DOHH2 (cell line): ENCODE results near the gene CNN3.

Experiments used
- H3F3A ChIP-seq: fragments of 200-600 bp; sonication (generic), shearing (Covaris generic); 2 replicates; pipeline ENCODE4 v1.6.0; 2016; ENCODE audit warnings: antibody characterized with exemption, mild to moderate bottlenecking; ENCODE audit not compliant: control insufficient read depth, insufficient read depth
- H3K27ac ChIP-seq: fragments of 200-600 bp; sonication (generic); 2 replicates; pipeline ENCODE4 v1.5.1; 2014; ENCODE audit warnings: low read depth, mild to moderate bottlenecking, low read length, moderate library complexity
- H3K27me3 ChIP-seq: fragments of 200-600 bp; sonication (generic); 2 replicates; pipeline ENCODE4 v1.6.1; 2014; ENCODE audit warnings: mild to moderate bottlenecking, low read length, mixed read lengths; ENCODE audit not compliant: control insufficient read depth
- H3K36me3 ChIP-seq: fragments of 200-600 bp; sonication (generic); 2 replicates; pipeline ENCODE4 v1.6.1; 2014; ENCODE audit warnings: mild to moderate bottlenecking, low read length, moderate library complexity, mixed read lengths; ENCODE audit not compliant: control insufficient read depth
- H3K4me1 ChIP-seq: fragments of 200-600 bp; sonication (generic); 2 replicates; pipeline ENCODE4 v1.6.1; 2014; ENCODE audit warnings: mild to moderate bottlenecking, low read length, mixed read lengths; ENCODE audit not compliant: control insufficient read depth
- H3K4me2 ChIP-seq: fragments of 200-600 bp; sonication (generic); 2 replicates; pipeline ENCODE4 v1.6.0; 2014; ENCODE audit warnings: mild to moderate bottlenecking, low read length, moderate library complexity
- H3K4me3 ChIP-seq: fragments of 200-600 bp; sonication (generic); 2 replicates; pipeline ENCODE4 v1.5.1; 2014; ENCODE audit warnings: mild to moderate bottlenecking, low read length, mixed read lengths
- H3K79me2 ChIP-seq: fragments of 200-600 bp; sonication (generic); 2 replicates; pipeline ENCODE4 v1.6.1; 2014; ENCODE audit warnings: mild to moderate bottlenecking, low read length, mixed read lengths; ENCODE audit not compliant: control insufficient read depth
- H3K9me2 ChIP-seq: fragments of 200-600 bp; sonication (generic); replicated peaks from 2 replicates; pipeline ENCODE4 v1.6.1; 2014; ENCODE audit warnings: mild to moderate bottlenecking, low read length, mixed read lengths; ENCODE audit not compliant: control insufficient read depth
- H3K9me3 ChIP-seq: fragments of 200-600 bp; sonication (generic); 2 replicates; pipeline ENCODE4 v1.6.1; 2014; ENCODE audit warnings: antibody characterized with exemption, low read length, mixed read lengths; ENCODE audit not compliant: control insufficient read depth, insufficient read depth
- H4K20me1 ChIP-seq: fragments of 200-600 bp; sonication (generic); 2 replicates; pipeline ENCODE4 v1.6.0; 2014; ENCODE audit warnings: low read depth, mild to moderate bottlenecking, antibody characterized with exemption, low read length, moderate library complexity; ENCODE audit not compliant: control insufficient read depth, insufficient read depth
- CTCF ChIP-seq: fragments of 200-600 bp; sonication (generic); IDR thresholded peaks from one replicate; pipeline ENCODE4 v1.5.1; 2014; ENCODE audit warnings: antibody characterized with exemption, mild to moderate bottlenecking, low read depth, low read length; ENCODE audit not compliant: poor library complexity, severe bottlenecking
- EZH2phosphoT487 ChIP-seq: fragments of 200-600 bp; sonication (generic); IDR thresholded peaks from 2 replicates; pipeline ENCODE4 v1.6.1; 2017; ENCODE audit warnings: borderline replicate concordance, mild to moderate bottlenecking, antibody characterized with exemption, low read length, moderate library complexity, mixed read lengths

Gene CNN3

GRCh38 chr1:94917251-94917650, 9.7 kb downstream of the CNN3 start:
- TF ChIP-seq CTCF, result no peak
- TF ChIP-seq EZH2phosphoT487, result no peak
- H3K36me3 ChIP-seq, result no peaks in the 10 kb centered on the region

GRCh38 chr1:94912263-94913184, 14.4 kb downstream of the CNN3 start:
- H3K9me3 ChIP-seq, result no peaks in the 10 kb centered on the region
- H3K27me3 ChIP-seq, result no peaks in the 10 kb centered on the region
- no peak overlapping the region for H3K4me2 ChIP-seq
- H3F3A ChIP-seq, result no peaks in the 10 kb centered on the region
- H3K4me3 ChIP-seq, result no peak overlapping the region
- no peak overlapping the region for H3K27ac ChIP-seq
- no peaks in the 10 kb centered on the region for H3K9me2 ChIP-seq
- no peaks in the 10 kb centered on the region for H3K36me3 ChIP-seq
- H4K20me1 ChIP-seq, result no peaks in the 10 kb centered on the region
- no peaks in the 10 kb centered on the region for H3K79me2 ChIP-seq
- no peaks in the 10 kb centered on the region for H3K4me1 ChIP-seq
- no peak for TF ChIP-seq CTCF
- TF ChIP-seq EZH2phosphoT487, result no peak

More at GRCh38 chr1:94917251-94917650, 9.7 kb downstream of the CNN3 start:
- Histone ChIP-seq H3K4me1 (no peaks in the 10 kb centered on the region), H3K4me3 (no peak overlapping the region), H4K20me1 (no peaks in the 10 kb centered on the region), H3F3A (no peaks in the 10 kb centered on the region), H3K27me3 (peaks cover 3% of the 10 kb centered on the region), H3K9me3 (no peaks in the 10 kb centered on the region), H3K27ac (no peak overlapping the region), H3K79me2 (no peaks in the 10 kb centered on the region), H3K4me2 (no peak overlapping the region), H3K9me2 (no peaks in the 10 kb centered on the region)

- Histone ChIP-seq H3K4me2 (no peak overlapping the region), H4K20me1 (no peaks in the 10 kb centered on the region), H3K9me3 (no peaks in the 10 kb centered on the region), H3K36me3 (no peaks in the 10 kb centered on the region), H3K9me2 (no peaks in the 10 kb centered on the region), H3K79me2 (no peaks in the 10 kb centered on the region), H3K4me3 (no peak overlapping the region), H3K27ac (no peak overlapping the region), H3F3A (no peaks in the 10 kb centered on the region), H3K4me1 (no peaks in the 10 kb centered on the region), H3K27me3 (no peaks in the 10 kb centered on the region)
- TF ChIP-seq EZH2phosphoT487 (no peak), CTCF (no peak)
These were observed 17.4 kb downstream of the CNN3 start for GRCh38 chr1:94909486-94909885.
